Endothelial cell of hepatic sinusoid (primary cell): ENCODE measurements around the gene NDUFA11.
"Not testable (repeated sequence)": the region's sequence is repeated elsewhere in the genome, so short reads cannot be mapped to it uniquely, and the experiment has no call there.

ENCODE experiments used
- in situ Hi-C: cut with HindIII; loops from 2 replicates; pipeline ENCODE4 v1.10.0; 2017; ENCODE audit warnings: low sequenced_read_pairs

The NDUFA11 gene

DNA sequence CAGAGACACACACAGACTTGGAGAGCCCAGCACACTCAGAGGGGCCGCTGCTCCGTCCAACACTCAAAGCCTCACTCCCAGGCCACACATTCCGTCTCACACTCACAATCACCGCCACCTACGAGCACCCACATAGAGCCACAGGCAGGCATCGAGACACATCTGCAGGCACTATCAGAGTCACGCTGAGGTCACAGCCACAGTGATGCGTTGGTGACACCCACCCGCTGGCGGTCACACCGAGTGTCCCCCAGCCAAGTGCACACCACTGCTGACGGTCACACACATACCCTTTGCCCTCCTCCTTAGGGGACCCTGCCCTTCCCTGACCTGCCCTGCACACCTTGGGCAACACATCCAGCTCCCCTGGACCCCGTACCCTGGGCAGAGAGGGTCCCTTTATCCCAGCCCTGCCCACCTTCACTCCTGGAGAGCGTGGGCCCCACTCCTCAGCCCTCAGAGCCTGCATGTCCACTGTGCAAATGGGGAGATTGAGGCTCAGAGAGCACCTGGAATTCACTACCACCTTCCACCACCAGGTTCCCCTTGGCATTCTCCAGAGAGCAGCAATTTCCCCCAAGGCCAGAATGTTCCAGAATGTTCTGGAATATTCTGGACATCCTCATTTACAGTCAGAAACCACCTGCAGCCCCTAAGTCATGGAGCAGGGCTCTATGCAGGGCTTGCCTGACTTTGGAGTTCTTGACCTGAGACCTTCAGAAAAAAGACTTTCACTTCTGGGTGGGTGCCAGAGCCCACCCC, 38.7 kb downstream of the NDUFA11 start:
- in situ Hi-C loops = no loop called here

DNA sequence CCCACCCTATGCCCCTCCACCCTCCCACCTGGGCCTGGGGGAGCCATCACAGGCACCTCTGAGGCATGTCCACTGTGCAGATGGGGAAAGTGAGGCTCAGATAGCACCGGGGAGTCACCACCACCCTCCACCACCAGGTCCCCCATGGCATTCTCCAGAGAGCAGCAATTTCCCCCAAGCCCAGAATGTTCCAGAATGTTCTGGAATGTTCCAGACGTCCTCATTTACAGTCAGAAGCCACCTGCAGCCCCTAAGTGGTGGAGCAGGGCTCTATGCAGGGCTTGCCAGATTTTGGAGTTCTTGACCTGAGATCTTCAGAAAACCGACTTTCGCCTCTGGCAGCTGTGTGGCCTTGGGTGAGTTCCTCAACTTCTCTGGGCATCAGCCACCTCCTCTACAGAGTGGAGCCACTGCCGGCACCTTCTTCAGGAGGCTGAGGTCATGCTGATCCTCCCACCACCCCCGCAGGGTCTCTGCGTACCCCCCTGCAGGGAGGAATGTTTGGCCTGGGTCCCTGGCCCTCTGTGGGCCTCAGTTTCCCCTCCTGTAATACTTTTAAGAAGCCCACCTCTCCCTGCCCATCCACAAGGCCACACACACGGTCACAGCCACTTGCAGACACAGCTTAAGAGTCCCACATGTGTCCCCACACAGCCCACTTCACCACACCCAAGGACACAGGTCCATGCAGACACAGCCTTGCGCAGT, 39.4 kb downstream of the NDUFA11 start:
- in situ Hi-C loops = no loop called here

DNA sequence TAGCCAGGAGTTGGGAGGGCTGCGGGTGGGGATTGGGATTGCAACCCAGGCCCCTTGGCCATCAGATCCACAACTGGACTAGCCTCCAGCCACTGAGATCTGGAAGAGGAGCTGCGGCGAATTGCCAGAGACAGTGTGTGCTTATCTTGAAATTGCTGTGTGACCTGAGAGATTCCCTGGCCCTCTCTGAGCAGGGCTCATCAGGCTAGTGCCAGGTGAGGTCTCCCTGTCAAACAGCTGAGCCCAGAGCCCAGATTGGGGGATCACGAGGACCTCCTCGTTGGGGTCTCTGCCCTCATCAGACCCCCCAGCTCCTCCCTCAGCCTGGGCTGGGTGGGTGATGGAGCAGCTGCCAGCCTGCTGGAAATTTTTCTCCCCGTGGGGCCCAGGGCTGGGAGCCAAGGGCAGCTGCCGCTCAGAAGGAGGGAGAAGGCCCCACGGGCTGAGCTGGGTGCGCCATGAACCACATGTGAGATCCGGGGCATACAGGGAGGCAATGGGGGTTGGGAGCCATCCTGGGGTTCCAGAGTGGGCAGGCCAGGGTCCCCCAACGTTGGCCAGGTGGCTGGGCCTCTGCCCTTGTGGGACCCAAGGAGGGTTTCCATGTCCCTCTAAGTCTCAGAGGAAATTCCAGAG, 40.4 kb downstream of the NDUFA11 start:
- in situ Hi-C loops = no loop called here

DNA sequence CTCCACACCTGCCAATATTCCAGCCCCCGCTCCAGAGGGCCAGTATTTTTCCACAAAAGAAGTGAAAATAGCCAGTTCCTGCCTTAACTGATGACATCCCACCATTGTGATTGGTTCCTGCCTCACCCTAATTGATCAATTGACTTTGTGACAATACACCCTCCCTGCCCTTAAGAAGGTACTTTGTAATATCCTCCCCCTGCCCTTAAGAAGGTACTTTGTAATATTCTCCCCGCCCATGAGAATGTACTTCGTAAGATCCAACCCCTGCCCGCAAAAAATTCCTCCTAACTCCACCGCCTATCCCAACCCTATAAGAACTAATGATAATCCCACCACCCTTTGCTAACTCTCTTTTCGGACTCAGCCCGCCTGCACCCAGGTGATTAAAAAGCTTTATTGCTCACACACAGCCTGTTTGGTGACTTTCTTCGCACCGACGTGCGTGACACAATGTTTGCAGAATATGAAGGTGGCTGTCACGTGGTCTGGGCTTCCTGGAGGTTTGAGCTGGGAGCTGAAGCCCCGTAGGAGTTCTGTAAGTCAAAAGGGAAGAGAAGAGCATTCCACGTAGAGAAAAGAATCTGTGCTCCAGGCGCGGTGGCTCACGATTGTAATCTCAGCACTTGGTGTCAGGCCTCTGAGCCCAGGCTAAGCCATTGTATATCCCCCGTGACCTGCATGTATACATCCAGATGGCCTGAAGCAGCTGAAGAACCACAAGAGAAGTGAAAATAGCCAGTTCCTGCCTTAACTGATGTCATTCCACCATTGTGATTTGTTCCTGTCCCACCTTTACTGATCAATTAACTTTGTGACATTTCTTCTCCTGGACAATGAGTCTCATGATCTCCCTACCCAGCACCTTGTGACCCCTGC, 46.1 kb downstream of the NDUFA11 start:
- in situ Hi-C loops = no loop called here

DNA sequence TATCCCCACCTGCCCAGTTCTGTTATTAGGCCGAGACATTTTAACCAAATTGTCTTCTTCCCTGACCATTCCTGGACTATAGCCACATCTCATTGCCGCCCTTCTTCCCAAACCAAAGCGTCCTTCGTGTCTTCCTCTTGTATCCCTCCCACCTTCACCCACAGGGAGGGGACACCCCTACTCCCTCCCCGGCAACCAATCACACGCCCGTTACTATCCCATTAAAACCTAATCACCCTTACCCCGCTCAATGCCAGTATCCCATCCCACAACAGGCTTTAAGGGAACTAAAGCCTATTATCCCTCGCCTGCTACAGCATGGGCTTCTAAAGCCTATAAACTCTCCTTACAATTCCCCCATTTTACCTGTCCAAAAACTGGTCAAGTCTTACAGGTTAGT, 48.4 kb downstream of the NDUFA11 start:
- in situ Hi-C loops = not testable (repeated sequence)

DNA sequence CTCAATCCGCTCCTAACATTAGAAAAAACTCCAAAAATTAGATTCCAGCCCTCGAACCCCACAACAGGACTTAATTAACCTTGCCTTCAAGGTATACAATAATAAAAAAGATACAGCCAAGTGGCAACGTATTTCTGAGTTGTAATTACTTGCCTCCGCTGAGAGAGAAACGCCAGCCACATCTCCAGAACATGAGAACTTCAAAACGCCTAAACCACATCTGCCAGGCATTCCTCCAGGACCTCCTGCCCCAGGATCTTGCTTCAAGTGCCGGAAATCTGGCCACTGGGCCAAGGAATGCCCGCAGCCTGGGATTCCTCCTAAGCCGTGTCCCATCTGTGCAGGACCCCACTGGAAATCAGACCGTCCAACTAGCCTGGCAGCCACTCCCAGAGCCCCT, 49.5 kb downstream of the NDUFA11 start:
- in situ Hi-C loops = loop anchor here (5.0 kb wide), 1 partner anchor 78 kb away; no protein-coding TSS in a partner anchor

DNA sequence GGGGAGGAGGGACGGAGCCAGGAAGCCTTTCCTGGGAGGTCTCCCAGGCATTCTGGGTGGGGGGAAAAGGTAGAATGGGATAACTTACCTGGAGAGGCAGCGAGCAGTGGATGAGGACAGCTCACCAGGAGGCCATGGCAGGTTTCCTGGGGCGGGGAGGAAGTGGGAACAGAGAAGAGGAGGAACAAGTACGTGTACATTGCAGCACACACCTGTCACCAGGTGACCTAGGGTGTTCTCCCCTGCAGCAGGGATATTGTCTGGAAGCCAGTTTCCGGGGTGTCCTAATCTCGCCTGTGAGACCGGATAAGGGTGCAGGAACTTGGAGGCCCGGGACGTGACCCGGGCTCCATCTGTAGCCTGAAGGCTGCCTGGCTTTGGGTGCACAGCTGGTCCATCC, 52.3 kb downstream of the NDUFA11 start, which contains the start of gene FUT3:
Gene FUT3 (minus strand): TSS at position 148 of the 400 bp plus-strand sequence.
- in situ Hi-C loops = loop anchor here (5.0 kb wide), 1 partner anchor 81 kb away; no protein-coding TSS in a partner anchor

DNA sequence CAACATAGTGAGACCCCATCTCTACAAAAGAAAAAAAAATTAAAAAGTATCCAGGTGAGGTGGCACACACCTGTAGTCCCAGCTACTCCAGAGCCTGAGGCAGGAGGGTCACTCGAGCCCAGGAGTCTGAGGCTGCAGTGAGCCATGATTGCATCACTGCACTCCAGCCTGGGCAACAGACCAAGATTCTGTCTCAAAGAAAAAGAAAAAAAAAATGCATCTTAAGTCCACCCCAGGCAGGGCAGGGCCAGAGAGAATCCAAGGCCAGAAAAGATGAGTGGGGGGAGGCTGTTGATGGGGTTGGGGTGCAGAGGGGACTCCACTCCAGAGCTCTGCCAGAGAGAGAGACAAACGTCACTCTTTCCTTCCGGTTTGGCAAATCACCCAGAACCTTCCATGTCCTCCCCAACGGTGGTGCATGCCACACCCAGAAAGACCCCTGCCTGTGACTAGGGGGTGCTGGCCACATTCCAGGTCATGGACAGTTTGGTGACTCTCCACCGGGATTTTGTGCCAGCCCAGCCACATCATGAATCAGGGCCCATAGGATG, 52.8 kb downstream of the NDUFA11 start:
- in situ Hi-C loops = loop anchor here (5.0 kb wide), 1 partner anchor 81 kb away; no protein-coding TSS in a partner anchor

DNA sequence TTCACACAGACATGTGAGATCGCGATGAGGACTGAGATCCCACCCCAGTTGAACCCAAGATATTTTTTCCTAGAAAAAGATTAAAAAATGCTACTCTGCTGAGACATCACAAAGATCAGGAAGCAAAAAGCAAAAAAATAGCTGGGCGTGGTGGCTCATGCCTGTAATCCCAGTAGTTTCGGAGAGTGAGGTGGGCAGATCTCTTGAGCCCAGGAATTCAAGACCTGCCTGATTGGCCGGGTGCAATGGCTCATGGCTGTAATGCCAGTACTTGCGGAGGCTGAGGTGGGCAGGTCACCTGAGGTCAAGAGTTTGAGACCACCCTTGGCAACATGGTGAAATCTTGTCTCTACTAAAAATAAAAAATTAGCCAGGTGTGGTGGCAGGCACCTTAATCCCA, 53.4 kb downstream of the NDUFA11 start:
- in situ Hi-C loops = loop anchor here (5.0 kb wide), 1 partner anchor 82 kb away; no protein-coding TSS in a partner anchor

DNA sequence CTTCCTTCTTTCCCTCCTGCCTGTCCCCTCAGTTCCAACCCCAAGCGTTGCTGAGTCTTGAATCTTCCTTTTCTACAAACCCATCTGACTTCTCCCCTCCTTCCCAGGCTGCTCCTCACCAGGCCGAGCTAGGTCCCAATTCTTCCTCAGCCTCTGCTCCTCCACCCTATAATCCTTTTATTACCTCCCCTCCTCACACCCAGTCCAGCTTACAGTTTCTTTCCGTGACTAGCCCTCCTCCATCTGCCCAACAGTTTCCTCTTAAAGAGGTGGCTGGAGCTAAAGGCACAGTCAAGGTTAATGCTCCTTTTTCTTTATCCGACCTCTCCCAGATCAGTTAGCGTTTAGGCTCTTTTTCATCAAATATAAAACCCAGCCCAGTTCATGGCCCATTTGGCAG, 55.0 kb downstream of the NDUFA11 start:
- in situ Hi-C loops = not testable (repeated sequence)

DNA sequence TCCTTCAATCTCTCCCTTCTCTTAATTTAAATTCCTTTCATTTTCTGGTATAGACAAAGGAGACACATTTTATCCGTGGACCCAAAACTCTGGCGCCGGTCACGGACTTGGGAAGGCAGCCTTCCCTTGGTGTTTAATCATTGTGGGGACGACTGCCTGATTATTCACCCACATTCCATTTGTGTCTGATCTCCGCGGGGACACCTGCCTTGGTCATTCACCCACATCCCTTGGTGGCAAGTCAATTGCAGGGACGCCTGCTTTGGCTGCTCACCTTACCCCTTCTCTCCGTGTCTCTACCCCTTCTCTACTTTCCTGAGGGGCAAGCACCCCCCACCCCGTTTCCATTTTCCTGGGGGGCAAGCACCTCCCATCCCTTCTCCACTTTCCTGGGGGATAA, 55.7 kb downstream of the NDUFA11 start:
- in situ Hi-C loops = not testable (repeated sequence)
